IPS-NIHi7 (cell line): ENCODE results near the gene DTNBP1.
"Not testable (repeated sequence)": the region's sequence is repeated elsewhere in the genome, so short reads cannot be mapped to it uniquely, and the experiment has no call there.

Experiments
- DNase-seq: peaks from one replicate; pipeline ENCODE4 v3.0.0; 2012; ENCODE audit warnings: mixed read lengths; ENCODE audit errors: extremely low spot score

The DTNBP1 gene

DNA sequence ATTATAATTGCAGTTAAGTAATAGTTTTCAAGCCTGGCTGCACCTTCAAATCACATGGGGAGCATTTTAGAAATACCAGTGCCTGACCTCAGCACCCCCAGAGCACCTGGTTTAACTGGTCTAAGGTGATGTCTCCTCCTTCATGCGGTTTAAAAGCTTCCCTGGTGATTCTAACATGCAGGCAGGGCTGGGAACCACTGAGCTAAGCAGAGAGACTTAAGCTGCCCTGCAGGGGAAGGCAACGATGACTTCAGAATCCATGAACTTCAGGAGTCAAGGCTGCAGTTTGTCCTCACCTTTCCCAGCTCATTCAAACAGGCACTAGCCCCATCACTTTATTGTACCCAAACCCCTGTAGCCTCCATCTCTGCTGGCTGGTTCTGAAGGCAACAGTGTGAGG lies 6.1 kb upstream of the DTNBP1 start:
- no peak for DNase-seq

DNA sequence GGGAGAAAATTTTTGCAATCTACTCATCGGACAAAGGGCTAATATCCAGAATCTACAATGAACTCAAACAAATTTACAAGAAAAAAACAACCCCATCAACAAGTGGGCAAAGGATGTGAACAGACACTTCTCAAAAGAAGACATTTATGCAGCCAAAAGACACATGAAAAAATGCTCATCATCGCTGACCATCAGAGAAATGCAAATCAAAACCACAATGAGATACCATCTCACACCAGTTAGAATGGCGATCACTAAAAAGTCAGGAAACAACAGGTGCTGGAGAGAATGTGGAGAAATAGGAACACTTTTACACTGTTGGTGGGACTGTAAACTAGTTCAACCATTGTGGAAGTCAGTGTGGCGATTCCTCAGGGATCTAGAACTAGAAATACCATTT lies 4.1 kb upstream of the DTNBP1 start:
- not testable (repeated sequence) for DNase-seq

DNA sequence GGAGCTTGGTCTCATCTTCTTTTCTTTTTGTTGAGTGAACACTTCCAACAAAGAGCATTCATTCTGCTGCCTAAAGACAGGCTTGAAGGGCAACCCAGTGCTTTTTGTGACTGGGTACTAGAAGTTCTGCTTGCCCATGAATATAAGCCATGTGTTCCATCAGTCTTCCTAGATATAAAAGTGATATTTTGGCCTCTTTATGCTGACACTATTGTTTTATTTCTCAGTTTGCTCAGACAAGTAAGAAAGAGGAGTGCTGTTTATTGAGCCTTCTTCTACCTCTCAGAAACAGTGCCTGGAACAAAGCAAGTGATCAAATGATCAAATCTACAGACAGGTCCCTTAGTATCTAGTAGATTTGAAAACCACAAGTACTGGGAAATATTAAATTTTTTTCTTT lies 2.4 kb upstream of the DTNBP1 start:
- no peak for DNase-seq

DNA sequence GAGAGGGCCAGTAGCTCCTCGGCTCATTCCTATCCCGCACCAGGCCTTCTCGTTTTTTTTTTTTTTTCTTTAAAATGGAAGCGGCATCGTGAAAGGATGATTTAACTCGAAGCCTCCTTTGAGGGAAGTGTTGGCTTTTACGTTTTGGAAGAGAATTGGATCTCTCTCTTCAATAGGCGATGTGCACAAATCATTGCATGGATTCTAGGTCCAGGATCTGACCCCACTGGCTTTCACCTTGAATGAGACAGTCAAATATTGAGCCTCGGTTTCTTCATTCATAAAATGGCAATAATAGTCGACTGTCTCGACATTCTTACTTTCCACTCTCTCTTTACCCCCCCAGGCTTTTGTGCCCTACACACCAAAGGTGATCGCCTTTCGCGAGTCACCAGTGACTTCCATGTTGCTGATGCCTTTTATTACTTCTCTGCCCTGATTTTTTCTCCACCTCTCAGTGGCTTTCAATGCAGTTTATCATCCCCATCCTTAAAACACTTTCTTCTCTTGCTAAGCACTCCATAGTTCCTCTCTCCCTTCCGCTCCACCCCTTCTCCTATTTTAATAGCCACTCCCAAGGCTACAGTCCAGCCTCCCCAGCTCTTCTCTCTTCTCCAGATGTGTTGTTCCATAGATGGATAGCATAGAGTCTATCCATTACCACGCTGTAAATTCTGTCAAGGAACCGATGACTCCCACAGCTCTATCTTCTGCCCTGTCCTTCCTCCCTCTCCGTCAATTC lies 473 bp upstream of the DTNBP1 start:
- no peak for DNase-seq

DNA sequence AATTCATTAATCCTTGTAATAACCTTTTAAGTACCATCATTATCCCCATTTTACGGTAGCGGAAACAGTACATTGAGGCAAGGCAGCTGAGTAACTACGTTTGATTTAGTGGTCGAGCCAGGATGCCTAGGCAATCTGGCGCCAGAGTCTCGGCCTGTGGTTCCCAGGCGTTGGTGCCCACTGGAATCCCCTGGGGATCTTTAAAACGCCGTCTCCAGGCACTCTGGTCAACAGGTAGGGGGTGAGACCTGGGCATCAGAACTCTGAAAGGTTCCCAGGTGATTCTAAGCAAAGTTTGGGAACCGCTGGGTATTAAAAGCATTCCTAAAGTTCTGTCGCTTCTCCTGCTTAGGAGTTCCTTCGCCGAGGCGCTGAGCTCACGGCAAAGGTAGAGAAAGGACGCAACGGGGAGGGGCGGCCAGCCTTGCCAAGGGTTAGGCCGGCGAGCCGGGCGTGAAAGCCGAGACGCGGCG lies 939 bp downstream of the DTNBP1 start:
- no peak for DNase-seq

DNA sequence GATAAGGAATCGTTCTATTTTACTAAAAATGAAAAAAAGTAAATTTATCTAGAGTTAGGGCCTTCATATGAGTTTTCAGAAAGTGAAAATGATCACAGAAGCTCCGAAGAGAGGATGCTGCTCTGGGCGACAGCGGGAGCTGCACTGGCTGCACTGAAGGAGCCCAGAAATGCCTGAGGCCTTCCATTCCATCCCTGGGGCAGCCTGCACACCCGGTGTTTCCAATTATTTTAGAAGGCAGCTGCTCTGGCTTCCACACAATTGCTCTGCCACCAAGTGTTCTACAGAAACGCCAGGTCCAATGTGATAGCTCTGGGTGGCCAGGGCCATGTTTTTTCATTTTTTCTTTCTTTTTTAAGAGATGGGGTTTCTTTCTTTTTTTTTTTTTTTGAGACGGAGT lies 3.6 kb downstream of the DTNBP1 start:
- DNase-seq, result no peak

DNA sequence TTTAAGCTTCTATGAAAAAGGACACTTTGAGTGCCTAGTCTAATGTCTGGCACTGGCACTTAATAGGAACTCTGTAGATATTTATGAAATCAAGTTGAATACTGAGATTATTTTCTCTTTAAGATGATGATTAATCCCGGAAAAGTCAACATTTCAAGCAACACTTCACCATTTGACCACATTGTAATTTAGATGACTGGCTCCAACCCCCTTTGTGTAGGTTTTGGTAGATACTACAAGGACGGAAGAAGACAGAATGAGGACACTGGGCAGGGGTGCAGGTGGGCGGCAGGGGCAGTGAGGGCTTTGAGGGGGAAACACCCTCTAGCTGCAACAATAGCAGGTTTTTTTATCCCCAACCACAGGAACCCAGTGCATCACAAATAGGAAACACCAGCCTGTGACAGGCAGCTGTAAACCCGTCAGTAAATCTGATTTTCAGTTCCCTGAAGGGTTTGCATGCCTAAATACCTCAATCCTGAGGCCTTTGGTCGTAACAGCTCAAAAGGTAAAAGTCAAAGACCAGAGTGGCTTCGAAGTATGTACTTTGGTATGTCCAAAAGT lies 4.6 kb downstream of the DTNBP1 start:
- DNase-seq, result no peak

DNA sequence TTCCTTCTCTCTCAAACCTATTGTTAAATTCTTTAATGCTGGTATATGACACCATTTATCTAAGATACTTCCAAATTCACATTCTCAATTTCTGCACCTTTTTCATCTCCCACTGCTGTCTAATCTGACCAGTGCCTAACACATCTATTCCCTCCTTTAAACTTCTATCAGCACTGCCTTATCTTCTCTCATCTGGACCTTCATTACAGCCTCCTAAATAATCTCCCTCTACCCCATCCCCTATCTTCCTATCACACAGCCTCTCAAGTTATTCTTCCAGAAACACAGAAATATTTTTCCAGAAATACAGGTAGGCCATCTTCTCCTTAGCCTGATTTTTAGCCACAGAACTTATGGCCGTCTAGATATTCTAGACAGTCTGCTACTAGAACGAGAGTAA lies 5.5 kb downstream of the DTNBP1 start:
- no peak for DNase-seq

DNA sequence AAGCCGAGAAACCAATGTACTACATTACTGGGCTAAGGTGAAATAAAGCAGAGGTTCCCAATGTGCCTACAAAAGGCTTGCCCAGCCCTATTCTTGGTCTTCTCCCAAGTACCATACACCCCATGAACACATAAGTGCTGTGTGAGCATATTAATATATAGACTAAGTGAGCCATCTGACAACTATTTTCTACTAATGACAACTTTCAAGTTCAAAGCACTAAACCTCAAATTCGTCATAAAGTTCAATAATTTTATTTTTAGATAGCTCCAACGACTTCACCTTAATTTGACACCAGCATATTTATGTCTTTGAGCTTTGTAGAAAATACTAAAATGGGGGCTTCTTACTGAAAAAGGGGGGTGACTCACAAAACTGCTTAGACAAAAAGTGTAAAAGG lies 6.7 kb downstream of the DTNBP1 start:
- DNase-seq, result no peak

DNA sequence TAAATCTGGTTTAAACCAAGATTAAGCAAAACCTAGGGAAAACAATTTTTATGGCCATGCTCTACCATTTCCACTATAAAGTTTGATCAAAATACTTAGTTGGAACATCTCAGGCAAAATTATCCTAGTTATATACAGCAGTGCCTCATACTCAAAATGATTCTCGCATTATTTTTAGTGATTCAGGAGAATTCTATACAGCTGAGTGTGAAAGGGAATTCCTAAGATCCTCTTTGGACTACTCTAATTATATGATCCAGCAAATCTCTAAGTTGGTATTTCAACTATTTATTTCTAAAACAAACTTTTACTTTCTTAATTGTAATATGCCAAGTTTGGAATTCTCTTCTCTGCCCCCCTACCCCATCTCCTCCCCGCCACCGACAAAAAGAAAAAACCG lies 8.6 kb downstream of the DTNBP1 start:
- DNase-seq, result no peak

DNA sequence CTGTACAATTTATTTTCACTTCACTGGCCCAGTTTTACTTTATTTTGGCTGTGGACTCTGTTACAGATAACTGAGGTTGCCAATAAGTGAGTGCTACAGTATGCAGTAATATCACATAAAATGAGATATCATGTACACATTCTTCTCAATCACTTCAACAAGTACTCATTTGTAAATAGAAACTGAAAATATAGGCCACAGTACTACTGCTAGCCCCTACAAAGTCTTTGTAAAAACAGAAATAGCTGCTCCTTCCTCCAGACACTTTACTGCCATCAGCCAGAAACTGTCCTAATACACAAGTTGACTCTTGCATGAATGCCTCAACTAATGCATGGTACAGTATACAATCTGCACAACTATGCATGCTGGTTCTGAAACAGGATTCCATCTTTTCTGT lies 9.2 kb downstream of the DTNBP1 start:
- no peak for DNase-seq

DNA sequence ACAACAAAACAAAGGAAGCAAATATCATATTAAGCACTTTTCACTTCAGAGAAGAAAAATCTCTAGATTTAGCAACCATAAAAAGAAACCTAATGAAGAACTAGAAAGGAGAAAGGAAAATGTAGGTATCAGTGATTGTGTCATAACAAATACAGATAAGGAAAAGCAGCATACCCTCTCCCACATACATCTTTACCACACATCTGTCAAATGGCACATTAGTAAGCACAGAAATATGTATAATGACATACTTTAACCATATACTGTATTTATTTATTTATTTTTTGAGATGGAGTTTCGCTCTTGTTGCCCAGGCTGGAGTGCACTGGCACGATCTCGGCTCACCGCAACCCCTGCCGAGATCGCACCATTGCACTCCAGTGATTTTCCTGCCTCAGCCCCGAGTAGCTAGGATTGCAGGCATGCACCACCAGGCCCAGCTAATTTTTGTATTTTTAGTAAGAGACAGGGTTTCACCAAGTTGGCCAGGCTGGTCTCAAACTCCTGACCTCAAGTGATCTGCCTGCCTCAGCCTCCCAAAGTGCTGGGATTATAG lies 12.7 kb downstream of the DTNBP1 start:
- not testable (repeated sequence) for DNase-seq

DNA sequence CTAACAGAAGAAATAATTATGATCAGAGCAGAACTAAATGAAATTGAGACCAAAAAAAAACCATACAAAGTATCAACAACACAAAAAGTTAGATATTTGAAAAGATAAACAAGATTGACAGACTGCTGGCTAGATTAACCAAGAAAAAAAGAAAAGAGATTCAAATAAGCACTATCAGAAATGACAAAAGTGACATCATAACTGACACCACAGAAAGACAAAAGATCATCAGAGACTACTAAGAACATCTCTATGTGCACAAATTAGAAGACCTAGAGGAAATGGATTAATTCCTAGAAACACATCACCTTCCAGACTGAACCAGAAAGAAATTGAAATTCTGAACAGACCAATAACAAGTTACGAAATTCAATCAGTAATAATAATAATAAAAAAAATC lies 17.9 kb downstream of the DTNBP1 start:
- no peak for DNase-seq

DNA sequence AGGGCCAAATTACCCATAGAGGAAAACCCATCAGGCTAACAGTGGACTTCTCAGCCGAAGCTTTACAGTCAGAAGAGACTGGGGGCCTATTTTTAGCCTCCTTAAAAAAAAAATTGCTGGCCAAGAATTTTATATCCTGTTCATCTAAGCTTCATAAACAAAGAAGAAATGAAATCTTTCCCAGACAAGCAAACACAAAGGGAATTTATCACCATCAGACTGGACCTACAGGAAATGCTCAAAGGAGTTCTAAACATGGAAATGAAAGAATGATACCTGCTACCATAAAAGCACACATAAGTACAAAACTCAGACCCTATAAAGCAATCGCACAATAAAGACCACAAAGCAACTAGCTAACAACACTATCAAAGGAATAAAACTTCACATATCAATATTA lies 19.3 kb downstream of the DTNBP1 start:
- no peak for DNase-seq

DNA sequence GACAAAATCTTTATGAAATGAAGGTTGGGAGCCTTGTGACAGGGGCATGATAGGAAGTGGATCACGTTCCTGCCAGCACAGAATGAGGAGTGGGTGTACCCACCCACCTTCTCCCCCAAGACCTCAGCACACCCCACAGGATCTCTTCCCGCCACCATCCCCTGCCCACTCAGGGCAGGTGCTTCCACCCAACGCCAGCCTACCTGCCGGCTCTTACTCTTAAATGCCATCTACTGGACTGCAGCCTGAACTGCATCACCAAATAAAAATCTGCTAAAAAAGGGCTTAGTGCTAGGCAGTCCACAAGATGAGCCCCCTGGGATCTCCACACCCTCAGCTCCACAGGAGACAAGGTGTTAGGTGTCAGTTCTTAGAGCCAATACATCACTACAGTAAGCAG lies 20.6 kb downstream of the DTNBP1 start:
- peak; percentile 61 for DNase-seq

DNA sequence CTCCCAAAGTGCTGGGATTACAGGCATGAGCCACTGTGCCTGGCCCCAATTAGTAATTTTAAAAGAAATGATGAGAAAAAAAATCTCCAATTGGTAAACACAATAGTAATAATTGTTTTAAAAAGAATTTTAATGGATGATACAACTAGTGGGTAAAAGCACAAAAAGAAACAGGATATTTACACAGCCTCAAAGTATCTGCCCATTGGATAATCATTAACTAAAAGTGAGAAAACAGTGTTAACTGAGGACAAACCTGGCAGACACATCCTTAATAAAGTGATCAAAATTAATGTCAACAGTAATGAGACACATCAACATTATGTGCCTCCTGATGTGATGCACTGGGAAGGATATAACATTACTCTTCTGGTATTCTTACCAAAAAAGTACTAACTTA lies 24.5 kb downstream of the DTNBP1 start:
- no peak for DNase-seq

DNA sequence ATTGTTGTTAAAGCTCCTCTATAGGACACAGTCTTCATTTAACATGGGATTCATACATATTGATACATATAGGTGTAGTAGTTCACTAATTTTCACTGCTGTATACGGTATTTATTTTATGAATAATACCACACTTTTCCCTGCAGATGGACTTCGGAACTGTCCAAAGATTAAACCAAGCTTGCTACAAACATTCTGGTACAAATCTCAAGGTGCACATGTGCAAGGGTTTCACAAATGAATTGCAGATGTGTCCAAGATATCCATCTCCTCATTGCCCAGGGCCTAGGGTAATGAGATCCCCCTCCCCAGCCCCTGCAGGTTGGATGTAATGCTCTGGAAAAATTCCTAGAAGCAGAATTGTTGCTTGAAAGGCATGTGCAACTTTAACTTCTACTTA lies 31.4 kb downstream of the DTNBP1 start:
- DNase-seq, result no peak

DNA sequence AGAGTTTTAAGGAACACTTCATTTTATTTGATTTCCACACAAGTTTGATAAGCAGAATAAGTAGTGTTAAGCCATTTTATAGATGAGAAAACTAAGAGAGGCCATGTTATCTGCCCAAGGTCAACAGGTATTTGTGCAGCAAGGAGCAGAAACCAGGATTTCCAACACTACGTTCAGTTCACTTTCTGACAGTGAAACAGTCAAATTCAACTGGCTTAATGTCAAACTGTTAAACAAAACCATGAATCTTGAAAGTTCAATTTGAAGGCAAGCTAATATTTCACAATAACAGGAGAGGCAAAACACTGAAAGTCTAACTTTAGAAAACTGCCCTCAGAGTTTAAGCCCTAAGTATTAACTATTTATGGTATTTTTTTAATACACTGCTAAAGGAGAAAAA lies 32.6 kb downstream of the DTNBP1 start:
- DNase-seq, result no peak

DNA sequence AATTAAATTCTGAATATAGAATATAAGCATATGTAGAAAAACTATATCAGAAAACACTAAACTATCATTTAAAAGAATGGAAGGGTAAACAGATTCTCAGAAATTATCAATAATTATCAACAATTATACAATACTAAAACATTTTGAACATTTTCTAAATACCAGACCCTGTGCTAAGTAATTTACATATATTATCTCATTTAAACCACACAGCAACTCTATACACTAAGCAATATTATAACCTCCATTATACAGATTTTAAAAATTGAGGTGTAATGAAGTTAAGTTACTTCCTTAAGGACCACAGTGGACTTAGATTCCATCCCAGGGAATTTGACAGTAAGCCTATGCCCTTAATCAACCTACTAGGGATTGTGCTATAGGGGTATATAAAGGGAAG lies 33.3 kb downstream of the DTNBP1 start:
- DNase-seq, result no peak

DNA sequence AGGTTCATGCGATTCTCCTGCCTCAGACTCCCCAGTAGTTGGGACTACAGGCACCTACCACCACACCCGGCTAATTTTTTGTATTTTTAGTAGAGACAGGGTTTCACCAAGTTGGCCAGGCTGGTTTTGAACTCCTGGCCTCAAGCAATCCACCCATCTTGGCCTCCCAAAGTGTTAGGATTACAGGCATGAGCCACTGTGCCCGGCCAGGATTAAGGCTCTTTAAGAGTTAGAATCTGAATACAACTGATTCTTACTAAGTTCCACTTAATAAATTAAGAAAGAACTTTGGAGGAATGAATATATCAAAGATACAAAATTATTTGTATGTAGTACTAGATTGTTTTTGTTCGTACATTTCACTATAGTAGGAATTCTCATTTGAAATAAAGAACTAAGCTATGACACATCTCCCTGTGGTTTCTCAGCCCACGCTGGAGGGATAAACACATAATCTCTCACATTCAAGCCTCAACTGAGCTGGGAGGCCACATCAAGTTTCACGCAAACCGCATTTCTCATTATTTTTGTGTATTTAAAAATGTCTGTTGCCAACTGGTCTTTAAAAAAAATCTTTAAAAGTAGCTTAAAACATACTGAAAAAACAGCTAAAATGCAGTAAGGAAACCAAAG lies 34.2 kb downstream of the DTNBP1 start:
- DNase-seq, result no peak

DNA sequence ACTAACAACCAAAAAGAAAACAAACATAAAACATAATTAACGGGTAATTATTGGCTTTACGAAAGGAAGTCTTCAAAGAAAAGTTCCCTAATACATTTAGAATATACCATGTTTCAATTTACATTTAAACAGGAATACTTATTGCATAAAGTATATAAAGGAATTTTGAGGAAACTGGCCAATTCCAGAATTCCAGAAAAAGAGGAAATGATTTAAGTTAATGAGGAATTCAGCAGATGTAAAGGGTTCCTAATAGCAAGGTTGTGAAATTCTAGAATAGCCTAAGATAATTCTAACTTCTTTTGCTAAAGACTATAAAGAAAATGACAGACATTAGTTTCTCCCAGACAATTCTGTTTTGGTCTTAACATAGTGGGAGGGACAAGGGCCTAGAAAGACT lies 35.0 kb downstream of the DTNBP1 start:
- no peak for DNase-seq

DNA sequence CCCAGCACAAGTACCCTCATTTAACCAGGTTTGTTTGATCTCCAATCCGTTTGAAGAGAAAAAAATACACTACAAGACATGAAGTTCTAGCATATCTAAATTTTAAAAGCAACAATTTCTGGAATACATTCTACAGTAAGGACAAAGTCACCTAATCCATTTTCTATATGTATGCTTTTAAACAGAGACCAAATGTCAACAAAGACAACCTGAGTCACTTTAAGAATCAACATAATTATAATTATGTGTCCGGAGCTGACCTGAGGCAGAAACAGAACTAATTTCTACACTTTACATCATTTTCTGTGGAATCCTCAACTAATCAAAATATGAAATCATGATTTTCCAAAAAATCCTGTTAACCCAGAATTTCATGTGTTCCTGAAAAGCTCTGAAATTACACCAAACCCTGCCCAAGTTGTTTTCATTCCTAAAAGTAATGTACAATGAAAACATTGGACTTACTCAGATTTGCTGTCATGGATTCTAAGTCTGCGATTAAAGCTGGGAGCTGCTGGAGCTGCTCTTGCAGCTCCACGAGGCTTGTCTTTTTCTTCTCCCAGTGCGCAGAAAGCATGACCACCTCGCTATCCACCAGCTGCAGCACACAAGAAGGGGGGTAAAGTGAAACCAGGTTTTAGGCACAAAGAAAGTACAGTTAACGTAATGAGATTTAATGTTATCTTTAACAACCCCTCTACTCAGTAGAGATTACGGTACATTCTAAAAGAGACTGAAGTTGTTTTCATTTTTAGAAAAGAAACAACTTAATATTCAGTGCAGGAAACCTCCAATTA lies 35.8 kb downstream of the DTNBP1 start:
- no peak for DNase-seq
